Dendritic cell treated with granulocyte-macrophage colony-stimulating factor and Interleukin-4, amounts not matched to agents 40 ng/mL and 50 ng/mL, for 4 days (primary cell): ENCODE results near the gene CCT2.

Experiments used
- H3K27ac Mint-ChIP-seq: one replicate; pipeline ENCODE4 v1.8.0; 2022; ENCODE audit warnings: mild to moderate bottlenecking, mixed read lengths
- H3K27me3 Mint-ChIP-seq: one replicate; pipeline ENCODE4 v1.8.0; 2022; ENCODE audit warnings: mild to moderate bottlenecking, mixed read lengths
- H3K36me3 Mint-ChIP-seq: one replicate; pipeline ENCODE4 v1.8.0; 2022; ENCODE audit warnings: low read depth, mixed read lengths
- H3K4me1 Mint-ChIP-seq: one replicate; pipeline ENCODE4 v1.8.0; 2022; ENCODE audit warnings: low read depth, mixed read lengths
- H3K4me3 Mint-ChIP-seq: one replicate; pipeline ENCODE4 v1.8.0; 2022; ENCODE audit warnings: mild to moderate bottlenecking, moderate library complexity, mixed read lengths
- H3K9me3 Mint-ChIP-seq: one replicate; pipeline ENCODE4 v1.8.0; 2022; ENCODE audit warnings: mixed read lengths
- intact Hi-C: fragments of 100-400 bp; cut with micrococcal nuclease; formaldehyde crosslinking; loops from one replicate; pipeline ENCODE4 v1.15.0; 2022

The CCT2 gene

DNA sequence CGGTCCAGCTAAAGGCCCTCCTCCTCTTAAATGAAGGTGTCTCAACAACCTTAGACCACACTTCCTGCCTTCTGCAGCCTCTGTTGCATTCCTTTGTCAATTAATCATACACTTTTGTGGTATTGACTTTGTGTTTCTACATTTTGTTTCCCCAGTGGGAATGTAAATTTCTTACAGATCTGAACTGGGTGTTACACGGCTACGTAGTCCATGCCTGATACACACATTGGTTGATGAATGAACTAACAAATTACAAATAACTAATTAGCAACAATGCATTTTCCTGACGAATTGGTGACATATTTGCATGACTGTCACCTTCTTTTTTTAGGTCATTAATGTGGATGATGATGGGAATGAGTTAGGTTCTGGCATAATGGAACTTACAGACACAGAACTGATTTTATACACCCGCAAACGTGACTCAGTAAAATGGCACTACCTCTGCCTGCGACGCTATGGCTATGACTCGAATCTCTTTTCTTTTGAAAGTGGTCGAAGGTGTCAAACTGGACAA lies 15.2 kb upstream of the CCT2 start:
- H3K27me3 Mint-ChIP-seq = no peaks in the 10 kb centered on the region
- peaks cover 74% of the 10 kb centered on the region for H3K36me3 Mint-ChIP-seq
- H3K4me1 Mint-ChIP-seq = no peaks in the 10 kb centered on the region
- no peaks in the 10 kb centered on the region for H3K9me3 Mint-ChIP-seq
- no peak overlapping the region for H3K4me3 Mint-ChIP-seq
- intact Hi-C loops = loop anchor here (1.0 to 10.0 kb wide), 3 partner anchors 155 to 279 kb away; partner anchors contain the start of gene YEATS4
- no peak overlapping the region for H3K27ac Mint-ChIP-seq

- Mint-ChIP-seq H3K36me3 (peaks cover 81% of the 10 kb centered on the region), H3K4me1 (no peaks in the 10 kb centered on the region), H3K27me3 (no peaks in the 10 kb centered on the region), H3K9me3 (no peaks in the 10 kb centered on the region), H3K27ac (no peak overlapping the region), H3K4me3 (no peak overlapping the region)
- intact Hi-C loops = loop anchor here (1.0 to 5.0 kb wide), 2 partner anchors 213 to 279 kb away; partner anchors contain the start of gene YEATS4
Observed at GRCh38 chr12:69570545-69571399, 14.5 kb upstream of the CCT2 start.

DNA sequence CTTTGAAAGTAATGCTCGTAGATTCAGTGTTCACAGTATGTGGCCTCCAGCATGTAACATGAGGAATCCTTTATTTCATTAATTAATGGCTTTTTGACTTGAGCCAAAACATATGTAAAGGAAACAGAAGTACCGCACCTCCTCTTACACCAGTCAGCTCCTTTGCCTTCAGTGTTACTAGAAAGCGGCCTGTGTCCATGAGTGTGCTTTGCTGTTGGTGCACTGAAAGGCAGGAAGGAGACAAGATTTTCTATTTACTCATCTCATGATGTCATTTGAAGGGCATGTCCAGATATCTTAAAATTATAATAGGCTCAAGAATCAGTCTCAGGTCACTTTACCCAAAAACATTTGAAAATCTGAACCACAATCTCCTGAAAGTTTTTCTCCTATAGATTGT lies 9.9 kb upstream of the CCT2 start:
- H3K27me3 Mint-ChIP-seq = no peaks in the 10 kb centered on the region
- intact Hi-C loops = no loop called here
- H3K36me3 Mint-ChIP-seq = peaks cover 50% of the 10 kb centered on the region
- no peaks in the 10 kb centered on the region for H3K9me3 Mint-ChIP-seq
- peaks cover 6% of the 10 kb centered on the region for H3K4me1 Mint-ChIP-seq
- H3K27ac Mint-ChIP-seq = no peak overlapping the region
- no peak overlapping the region for H3K4me3 Mint-ChIP-seq

DNA sequence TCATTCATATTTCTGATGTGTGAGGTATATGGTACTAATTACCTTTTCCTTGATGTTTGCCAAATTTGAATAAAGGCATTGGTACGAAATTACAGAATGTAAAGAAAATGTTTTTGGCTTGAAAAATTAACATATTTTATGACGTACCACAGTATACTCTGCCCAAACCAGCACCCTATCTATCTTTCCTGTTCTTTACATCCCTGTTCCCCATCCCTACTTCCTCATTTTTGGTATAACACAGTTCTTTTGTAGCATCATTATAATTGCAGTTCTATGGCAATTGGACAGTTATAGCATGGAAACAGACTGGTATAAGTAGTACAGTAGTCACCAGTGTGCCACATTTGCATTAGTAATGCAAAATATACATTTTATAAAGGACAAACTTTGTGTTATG lies 7.0 kb upstream of the CCT2 start:
- peaks cover 6% of the 10 kb centered on the region for H3K4me1 Mint-ChIP-seq
- H3K27me3 Mint-ChIP-seq = no peaks in the 10 kb centered on the region
- H3K36me3 Mint-ChIP-seq = peaks cover 26% of the 10 kb centered on the region
- H3K27ac Mint-ChIP-seq = no peak overlapping the region
- intact Hi-C loops = no loop called here
- H3K4me3 Mint-ChIP-seq = no peak overlapping the region
- no peaks in the 10 kb centered on the region for H3K9me3 Mint-ChIP-seq

- H3K4me1 Mint-ChIP-seq = peaks cover 6% of the 10 kb centered on the region
- peaks cover 19% of the 10 kb centered on the region for H3K36me3 Mint-ChIP-seq
- H3K4me3 Mint-ChIP-seq = no peak overlapping the region
- no peaks in the 10 kb centered on the region for H3K9me3 Mint-ChIP-seq
- intact Hi-C loops = no loop called here
- no peaks in the 10 kb centered on the region for H3K27me3 Mint-ChIP-seq
- H3K27ac Mint-ChIP-seq = no peak overlapping the region
Observed at GRCh38 chr12:69579029-69579428, 6.2 kb upstream of the CCT2 start.

DNA sequence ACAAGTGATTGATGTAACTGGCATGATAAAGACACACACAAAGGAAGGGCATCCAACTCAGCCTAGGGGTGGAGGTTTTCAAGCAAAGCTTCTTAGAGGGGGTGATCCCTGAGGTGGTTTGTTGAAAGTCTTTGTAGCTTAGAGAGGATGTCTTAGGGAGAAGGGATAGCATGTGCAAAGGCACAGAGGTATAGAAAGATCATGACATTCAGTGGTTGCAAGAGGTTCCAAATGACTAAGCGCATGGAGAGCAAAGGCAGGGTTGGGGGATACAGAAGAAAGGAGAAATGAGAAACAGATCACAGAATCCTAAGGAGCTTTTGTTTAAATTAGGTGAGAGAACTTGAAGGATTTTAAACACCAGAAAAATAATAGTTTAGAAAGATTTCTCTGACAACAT lies 5.2 kb upstream of the CCT2 start:
- intact Hi-C loops = no loop called here
- H3K4me1 Mint-ChIP-seq = peaks cover 6% of the 10 kb centered on the region
- peaks cover 8% of the 10 kb centered on the region for H3K36me3 Mint-ChIP-seq
- H3K27me3 Mint-ChIP-seq = no peaks in the 10 kb centered on the region
- H3K4me3 Mint-ChIP-seq = no peak overlapping the region
- no peak overlapping the region for H3K27ac Mint-ChIP-seq
- H3K9me3 Mint-ChIP-seq = no peaks in the 10 kb centered on the region

- Mint-ChIP-seq H3K9me3 (no peaks in the 10 kb centered on the region), H3K4me3 (no peak overlapping the region), H3K27me3 (no peaks in the 10 kb centered on the region), H3K27ac (no peak overlapping the region), H3K36me3 (peaks cover 25% of the 10 kb centered on the region), H3K4me1 (peaks cover 4% of the 10 kb centered on the region)
- intact Hi-C loops = no loop called here
Observed at GRCh38 chr12:69583203-69583602, 2.1 kb upstream of the CCT2 start.

GRCh38 chr12:69588527-69588926 lies 3.3 kb downstream of the CCT2 start:
- H3K4me1 Mint-ChIP-seq = no peaks in the 10 kb centered on the region
- H3K36me3 Mint-ChIP-seq = peaks cover 75% of the 10 kb centered on the region
- no peak overlapping the region for H3K4me3 Mint-ChIP-seq
- intact Hi-C loops = loop anchor here (5.0 kb wide), 1 partner anchor 49 kb away; no protein-coding TSS in a partner anchor
- no peaks in the 10 kb centered on the region for H3K9me3 Mint-ChIP-seq
- H3K27me3 Mint-ChIP-seq = no peaks in the 10 kb centered on the region
- H3K27ac Mint-ChIP-seq = no peak overlapping the region

DNA sequence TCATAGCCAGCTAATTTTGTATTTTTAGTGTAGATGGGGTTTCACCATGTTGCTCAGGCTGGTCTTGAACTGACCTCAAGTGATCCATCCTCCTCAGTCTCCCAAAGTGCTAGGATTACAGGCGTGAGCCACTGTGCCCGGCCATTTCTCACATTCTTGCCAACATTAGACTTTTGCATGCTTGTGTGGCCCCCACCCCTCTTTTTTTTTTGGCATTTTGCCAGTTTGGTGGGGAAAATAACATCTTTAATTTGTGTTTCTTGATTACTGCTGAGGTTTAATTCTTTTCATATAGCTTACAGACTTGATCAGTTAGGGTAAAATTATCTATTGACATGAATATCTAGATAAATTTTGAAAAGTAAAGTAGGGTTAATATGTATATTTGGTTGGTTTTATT lies 3.8 kb downstream of the CCT2 start:
- H3K9me3 Mint-ChIP-seq = no peaks in the 10 kb centered on the region
- no peaks in the 10 kb centered on the region for H3K4me1 Mint-ChIP-seq
- no peak overlapping the region for H3K4me3 Mint-ChIP-seq
- H3K27me3 Mint-ChIP-seq = no peaks in the 10 kb centered on the region
- no peak overlapping the region for H3K27ac Mint-ChIP-seq
- intact Hi-C loops = loop anchor here (5.0 kb wide), 1 partner anchor 48 kb away; no protein-coding TSS in a partner anchor
- peaks cover 80% of the 10 kb centered on the region for H3K36me3 Mint-ChIP-seq

DNA sequence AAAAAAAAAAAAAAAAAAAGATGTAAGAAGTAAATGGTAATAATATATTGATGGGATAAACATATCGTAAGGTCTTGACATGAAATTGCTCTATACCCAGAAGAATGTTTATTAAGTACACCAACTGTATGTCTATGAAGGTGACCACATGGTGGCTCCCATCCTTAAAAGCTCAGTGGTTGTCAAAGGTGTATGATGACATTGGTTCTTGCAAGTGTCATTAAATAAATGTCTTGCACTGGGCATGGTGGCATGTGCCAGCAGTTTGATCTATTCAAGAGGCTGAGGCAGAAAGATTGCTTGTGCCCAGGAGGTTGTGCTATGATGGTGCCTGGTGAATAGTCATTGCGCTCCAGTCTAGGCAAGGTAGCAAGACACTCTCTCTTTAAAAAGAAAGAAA lies 10.4 kb downstream of the CCT2 start:
- no peaks in the 10 kb centered on the region for H3K9me3 Mint-ChIP-seq
- H3K4me3 Mint-ChIP-seq = no peak overlapping the region
- H3K36me3 Mint-ChIP-seq = peaks cover 90% of the 10 kb centered on the region
- intact Hi-C loops = loop anchor here (10.0 kb wide), 1 partner anchor 761 kb away; no protein-coding TSS in a partner anchor
- H3K27ac Mint-ChIP-seq = no peak overlapping the region
- no peaks in the 10 kb centered on the region for H3K4me1 Mint-ChIP-seq
- H3K27me3 Mint-ChIP-seq = no peaks in the 10 kb centered on the region

- H3K4me3 Mint-ChIP-seq = no peak overlapping the region
- intact Hi-C loops = loop anchor here (10.0 kb wide), 1 partner anchor 763 kb away; no protein-coding TSS in a partner anchor
- no peaks in the 10 kb centered on the region for H3K4me1 Mint-ChIP-seq
- H3K9me3 Mint-ChIP-seq = no peaks in the 10 kb centered on the region
- H3K36me3 Mint-ChIP-seq = peaks cover 91% of the 10 kb centered on the region
- no peak overlapping the region for H3K27ac Mint-ChIP-seq
- H3K27me3 Mint-ChIP-seq = no peaks in the 10 kb centered on the region
Observed at GRCh38 chr12:69598174-69598753, 13.0 kb downstream of the CCT2 start.

GRCh38 chr12:69600804-69601203 lies 15.5 kb downstream of the CCT2 start:
- Mint-ChIP-seq H3K9me3 (no peaks in the 10 kb centered on the region), H3K4me1 (no peaks in the 10 kb centered on the region), H3K27ac (no peak overlapping the region), H3K36me3 (peaks cover 72% of the 10 kb centered on the region), H3K4me3 (no peak overlapping the region), H3K27me3 (no peaks in the 10 kb centered on the region)
- intact Hi-C loops = no loop called here

DNA sequence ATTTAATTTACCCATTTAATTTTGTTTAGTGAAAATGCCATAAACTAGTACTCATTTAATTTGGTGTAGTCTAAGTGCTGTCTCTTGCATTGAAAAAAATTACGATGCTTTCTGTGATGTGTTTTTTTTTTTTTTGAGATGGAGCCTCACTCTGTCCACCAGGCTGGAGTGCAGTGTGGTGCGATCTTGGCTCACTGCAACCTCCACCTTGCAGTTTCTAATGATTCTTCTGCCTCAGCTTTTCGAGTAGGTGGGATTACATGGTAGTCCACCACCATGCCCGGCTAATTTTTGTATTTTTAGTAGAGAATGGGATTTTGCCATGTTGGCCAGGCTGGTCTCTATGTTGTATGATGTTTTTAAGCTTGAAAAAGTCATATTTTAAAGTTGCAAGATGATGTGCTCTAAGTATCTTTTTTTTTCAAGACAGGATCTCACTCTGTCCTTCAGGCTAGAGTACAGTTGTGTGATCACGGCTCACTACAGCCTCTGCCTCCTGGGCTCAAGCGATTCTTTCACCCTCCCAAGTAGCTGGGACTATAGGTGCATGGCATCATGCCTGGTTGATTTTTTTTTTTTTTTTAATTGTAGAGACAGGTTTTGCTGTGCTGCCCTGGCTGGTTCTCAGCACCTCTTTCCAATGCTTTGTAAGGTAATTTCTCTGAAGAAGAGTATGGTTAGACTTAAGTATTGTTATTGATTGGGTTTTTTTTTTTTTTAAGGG lies 16.9 kb downstream of the CCT2 start:
- Mint-ChIP-seq H3K27ac (peak overlapping the region; percentile 51), H3K36me3 (peaks cover 60% of the 10 kb centered on the region), H3K4me3 (no peak overlapping the region), H3K9me3 (no peaks in the 10 kb centered on the region), H3K4me1 (no peaks in the 10 kb centered on the region), H3K27me3 (no peaks in the 10 kb centered on the region)
- intact Hi-C loops = no loop called here

DNA sequence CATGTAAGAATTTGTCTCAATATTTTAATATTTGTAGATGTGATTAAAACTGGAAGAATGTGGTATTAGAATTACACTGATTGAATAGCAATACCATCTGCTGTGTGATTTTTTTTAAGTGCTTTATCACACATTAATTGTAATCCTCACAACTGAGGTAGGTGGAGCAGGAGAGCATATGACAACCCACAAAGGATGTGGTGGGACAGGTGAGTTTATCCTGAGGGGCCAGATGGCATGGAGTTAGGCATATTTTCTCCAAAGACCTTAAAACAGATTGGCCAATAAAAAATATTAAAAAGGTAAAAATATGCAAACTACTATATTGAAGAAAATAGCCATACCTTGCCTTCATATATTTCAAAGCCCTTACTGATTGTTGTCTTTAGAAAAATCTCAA lies 17.7 kb downstream of the CCT2 start:
- Mint-ChIP-seq H3K4me1 (no peaks in the 10 kb centered on the region), H3K9me3 (no peaks in the 10 kb centered on the region), H3K27ac (no peak overlapping the region), H3K4me3 (no peak overlapping the region), H3K36me3 (peaks cover 51% of the 10 kb centered on the region), H3K27me3 (no peaks in the 10 kb centered on the region)
- intact Hi-C loops = no loop called here
